NCI-H2107 treated with DMSO at 0.1 percent for 48 hours (cell line): ENCODE results near the gene CSF3.
A peak's percentile ranks its signal among the peaks of the same experiment; 100 is the strongest.
"Not testable (repeated sequence)": the region's sequence is repeated elsewhere in the genome, so short reads cannot be mapped to it uniquely, and the experiment has no call there.

Source experiments
- DNase-seq: peaks from one replicate; lab custom pipeline; 2025; ENCODE audit not compliant: unreplicated experiment; lab: John Stamatoyannopoulos, UW

The CSF3 gene

GRCh38 chr17:39996800-39997199 lies 18.4 kb upstream of the CSF3 start:
- DNase-seq = no peak

DNA sequence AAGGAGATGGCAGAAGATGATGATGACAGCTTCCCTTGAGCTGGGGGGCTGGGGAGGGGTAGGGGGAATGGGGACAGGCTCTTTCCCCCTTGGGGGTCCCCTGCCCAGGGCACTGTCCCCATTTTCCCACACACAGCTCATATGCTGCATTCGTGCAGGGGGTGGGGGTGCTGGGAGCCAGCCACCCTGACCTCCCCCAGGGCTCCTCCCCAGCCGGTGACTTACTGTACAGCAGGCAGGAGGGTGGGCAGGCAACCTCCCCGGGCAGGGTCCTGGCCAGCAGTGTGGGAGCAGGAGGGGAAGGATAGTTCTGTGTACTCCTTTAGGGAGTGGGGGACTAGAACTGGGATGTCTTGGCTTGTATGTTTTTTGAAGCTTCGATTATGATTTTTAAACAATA lies 17.7 kb upstream of the CSF3 start:
- no peak for DNase-seq

GRCh38 chr17:39999067-39999466 lies 16.2 kb upstream of the CSF3 start:
- DNase-seq = no peak

- DNase-seq = no peak
These were observed 15.1 kb upstream of the CSF3 start for GRCh38 chr17:40000161-40000560.

DNA sequence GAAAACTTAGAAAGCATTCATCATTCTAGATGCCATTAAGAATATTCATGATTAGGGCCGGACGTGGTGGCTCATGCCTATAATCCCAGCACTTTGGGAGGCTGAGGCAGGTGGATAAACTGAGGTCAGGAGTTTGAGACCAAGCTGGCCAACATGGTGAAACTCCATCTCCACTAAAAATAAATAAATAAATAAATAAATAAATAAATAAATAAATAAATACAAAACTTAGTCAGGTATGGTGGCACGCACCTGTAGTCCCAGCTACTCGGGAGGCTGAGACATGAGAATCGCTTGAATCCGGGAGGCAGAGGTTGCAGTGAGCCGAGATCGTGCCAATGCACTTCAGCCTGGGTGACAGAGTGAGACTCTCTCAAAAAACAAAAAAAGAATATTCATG lies 13.9 kb upstream of the CSF3 start:
- DNase-seq = not testable (repeated sequence)

DNA sequence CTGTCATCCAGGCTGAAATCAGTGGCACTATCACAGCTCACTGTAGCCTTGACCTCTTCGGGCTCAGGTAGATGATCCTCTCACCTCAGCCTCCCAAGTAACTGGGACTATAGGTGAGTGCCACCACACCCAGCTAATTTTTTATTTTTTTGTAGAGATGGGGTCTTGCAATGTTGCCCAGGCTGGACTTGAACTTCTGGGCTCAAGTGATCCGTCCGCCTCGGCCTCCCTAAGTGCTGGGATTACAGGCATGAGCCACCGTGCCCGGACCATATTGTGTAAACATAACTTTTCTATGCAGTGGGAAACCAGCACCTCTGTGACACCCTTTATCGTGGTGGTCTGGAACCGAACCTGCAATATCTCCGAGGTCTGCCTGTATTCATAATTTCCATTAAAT lies 11.2 kb upstream of the CSF3 start:
- DNase-seq = no peak

DNA sequence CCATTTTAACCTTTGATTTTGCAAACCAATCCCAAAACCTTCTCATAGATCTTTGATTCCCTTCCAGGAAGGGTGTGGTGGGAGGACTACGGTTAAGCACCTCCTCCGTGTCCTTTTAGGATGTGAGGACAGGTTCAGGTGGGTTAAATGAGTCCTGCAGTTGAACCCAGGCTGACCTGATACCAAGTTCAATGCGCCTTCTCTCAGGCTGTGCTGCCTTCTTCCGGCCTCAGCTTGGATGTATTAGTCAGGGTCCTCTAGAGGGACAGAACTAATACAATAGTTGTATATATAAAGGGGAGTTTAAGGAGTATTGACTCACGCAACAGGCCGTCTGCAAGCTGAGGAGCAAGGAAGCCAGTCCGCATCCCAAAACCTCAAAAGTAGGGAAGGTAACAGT lies 10.5 kb upstream of the CSF3 start:
- no peak for DNase-seq

DNA sequence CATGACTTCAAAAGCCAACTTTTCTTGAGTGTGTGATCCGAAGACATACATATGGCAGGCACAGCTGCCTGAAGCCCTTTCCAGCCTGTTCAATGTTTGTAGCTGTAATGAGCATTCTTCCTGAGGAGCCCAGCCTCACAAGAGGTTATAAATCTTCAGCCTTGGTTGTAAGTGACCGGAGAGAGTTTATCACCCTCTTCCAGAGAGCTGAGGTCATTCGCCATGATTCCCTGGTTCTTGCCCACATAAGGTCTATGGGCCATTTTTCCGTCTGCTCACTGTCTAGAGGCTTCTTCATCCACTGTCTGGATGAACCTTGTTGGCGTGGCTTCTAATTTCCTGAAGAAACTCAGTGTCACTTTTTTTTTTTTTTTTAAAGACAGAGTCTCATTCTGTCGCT lies 9.7 kb upstream of the CSF3 start:
- DNase-seq = no peak

DNA sequence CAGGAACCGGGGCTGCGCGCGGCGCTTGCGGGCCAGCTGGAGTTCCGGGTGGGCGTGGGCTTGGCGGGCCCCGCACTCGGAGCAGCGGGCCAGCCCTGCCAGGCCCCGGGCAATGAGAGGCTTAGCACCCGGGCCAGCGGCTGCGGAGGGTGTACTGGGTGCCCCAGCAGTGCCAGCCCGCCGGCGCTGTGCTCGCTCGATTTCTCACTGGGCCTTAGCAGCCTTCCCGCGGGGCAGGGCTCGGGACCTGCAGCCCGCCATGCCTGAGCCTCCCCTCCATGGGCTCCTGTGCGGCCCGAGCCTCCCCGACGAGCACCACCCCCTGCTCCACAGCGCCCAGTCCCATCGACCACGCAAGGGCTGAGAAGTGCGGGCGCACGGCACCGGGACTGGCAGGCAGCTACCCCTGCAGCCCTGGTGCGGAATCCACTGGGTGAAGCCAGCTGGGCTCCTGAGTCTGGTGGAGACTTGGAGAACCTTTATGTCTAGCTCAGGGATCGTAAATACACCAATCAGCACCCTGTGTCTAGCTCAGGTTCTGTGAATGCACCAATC lies 4.2 kb upstream of the CSF3 start:
- not testable (repeated sequence) for DNase-seq

GRCh38 chr17:40012017-40012647 lies 3.1 kb upstream of the CSF3 start:
- DNase-seq = not testable (repeated sequence)

- no peak for DNase-seq
These were observed 762 bp upstream of the CSF3 start for GRCh38 chr17:40014375-40014980.

DNA sequence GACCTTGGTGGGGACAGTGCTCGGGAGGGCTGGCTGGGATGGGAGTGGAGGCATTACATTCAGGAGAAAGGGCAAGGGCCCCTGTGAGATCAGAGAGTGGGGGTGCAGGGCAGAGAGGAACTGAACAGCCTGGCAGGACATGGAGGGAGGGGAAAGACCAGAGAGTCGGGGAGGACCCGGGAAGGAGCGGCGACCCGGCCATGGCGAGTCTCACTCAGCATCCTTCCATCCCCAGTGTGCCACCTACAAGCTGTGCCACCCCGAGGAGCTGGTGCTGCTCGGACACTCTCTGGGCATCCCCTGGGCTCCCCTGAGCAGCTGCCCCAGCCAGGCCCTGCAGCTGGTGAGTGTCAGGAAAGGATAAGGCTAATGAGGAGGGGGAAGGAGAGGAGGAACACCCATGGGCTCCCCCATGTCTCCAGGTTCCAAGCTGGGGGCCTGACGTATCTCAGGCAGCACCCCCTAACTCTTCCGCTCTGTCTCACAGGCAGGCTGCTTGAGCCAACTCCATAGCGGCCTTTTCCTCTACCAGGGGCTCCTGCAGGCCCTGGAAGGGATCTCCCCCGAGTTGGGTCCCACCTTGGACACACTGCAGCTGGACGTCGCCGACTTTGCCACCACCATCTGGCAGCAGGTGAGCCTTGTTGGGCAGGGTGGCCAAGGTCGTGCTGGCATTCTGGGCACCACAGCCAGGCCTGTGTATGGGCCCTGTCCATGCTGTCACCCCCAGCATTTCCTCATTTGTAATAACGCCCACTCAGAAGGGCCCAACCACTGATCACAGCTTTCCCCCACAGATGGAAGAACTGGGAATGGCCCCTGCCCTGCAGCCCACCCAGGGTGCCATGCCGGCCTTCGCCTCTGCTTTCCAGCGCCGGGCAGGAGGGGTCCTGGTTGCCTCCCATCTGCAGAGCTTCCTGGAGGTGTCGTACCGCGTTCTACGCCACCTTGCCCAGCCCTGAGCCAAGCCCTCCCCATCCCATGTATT lies 1.1 kb downstream of the CSF3 start:
- no peak for DNase-seq

- DNase-seq = no peak
These were observed 2.3 kb downstream of the CSF3 start for GRCh38 chr17:40017422-40018080.

DNA sequence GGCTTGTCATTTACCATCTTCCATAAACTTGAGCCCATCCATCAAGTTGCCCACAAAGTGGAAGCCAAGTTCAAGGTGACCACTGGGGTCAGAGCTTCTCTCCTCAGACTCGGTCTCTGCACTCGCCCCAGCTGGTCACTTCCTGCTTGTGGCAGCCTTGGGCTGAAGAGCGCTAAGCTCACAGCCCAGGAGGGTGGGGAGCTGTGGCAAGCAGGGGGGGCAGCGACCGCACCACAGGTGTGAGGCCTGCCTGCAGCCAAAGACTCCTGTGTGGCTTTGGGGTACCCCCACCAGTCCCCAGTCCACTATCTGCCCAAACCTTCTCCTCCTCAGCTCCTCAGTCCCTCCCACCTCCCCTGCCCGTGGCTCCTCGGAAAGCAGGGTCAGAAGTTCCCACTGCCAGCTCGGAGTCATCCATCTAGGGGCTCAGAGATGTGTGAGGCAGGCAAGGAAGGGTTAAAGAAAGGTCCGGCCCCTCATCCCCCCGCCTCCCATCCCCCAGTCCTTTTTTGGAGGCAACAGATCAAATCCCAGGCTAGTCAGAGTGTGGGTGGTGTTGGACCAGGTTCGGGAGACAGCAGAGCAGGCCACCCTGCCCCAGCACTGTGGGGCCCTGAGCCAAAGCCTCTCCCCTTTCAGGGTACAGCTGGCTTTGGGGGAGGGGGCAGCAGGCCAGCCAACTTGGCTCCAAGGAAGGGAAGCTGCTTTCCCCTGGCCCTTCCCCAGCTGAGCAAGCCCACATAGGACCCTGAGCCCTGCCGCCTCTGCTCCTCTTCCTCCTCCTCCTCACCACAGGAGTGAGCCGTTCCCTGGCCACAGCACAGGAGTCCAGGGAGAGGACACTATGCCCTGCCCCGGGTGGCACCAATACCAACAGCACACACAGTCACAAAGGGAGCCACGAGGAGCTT lies 3.2 kb downstream of the CSF3 start:
- no peak for DNase-seq

DNA sequence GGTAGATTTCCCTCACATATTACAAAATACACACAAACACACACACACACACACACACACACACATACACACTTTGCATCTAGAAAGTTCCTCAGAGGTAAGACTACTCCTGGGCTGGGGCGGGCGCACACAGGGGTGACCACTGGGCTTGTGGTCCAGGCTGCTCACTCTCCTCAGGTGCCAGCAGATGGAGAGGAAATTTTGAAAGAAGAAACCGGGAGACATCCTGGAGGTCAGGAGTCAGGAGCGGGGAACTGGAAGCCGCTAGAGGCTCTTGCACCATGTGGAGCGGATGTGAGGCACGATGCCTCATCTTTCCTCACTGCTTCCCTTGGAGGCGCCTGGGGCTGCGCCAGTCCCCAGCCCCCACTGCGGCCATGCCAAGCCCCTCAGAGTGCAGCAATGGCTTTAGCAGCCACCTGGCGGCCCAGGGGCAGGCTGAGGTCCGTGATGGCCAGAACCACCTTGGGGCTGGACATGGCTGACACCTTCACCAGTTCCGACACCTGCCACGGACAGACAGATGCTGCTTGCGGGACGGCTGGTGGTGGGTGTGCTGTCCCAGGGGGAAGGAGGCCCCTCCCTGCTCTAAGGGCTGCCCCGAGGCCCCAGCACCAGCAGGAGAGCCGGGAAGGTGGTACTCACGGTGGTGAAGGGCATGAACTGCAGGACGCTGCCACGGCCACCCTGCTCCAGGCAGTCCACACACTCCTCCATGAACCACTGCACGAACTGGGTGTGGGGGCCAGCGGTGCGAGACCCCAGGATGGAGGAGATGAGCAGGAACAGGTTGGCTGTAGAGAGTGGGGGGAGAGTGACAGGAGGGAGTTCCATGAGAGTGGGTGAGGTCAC lies 4.1 kb downstream of the CSF3 start:
- no peak for DNase-seq

DNA sequence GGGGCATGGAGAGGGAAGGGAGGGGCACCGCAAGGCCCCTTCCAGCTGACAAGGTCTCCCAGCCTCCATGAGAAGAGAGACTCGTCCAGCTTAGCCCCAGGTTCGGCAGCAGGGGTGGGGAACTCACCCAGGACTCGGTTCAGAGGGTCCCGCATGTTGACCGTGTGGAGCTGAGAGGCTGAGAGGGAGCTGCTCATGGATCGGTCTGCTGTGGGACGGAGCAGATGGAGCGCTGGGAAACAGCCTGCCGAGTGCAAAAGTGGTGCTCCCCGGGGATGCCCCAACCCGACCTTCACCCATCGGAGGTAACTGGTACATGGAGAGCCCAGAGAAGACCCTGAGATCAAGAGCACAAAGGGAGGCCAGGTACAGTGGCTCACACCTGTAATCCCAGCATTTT lies 4.9 kb downstream of the CSF3 start:
- no peak for DNase-seq

GRCh38 chr17:40021451-40021971 lies 6.3 kb downstream of the CSF3 start:
- DNase-seq = no peak

GRCh38 chr17:40022497-40022896 lies 7.3 kb downstream of the CSF3 start:
- DNase-seq = no peak

DNA sequence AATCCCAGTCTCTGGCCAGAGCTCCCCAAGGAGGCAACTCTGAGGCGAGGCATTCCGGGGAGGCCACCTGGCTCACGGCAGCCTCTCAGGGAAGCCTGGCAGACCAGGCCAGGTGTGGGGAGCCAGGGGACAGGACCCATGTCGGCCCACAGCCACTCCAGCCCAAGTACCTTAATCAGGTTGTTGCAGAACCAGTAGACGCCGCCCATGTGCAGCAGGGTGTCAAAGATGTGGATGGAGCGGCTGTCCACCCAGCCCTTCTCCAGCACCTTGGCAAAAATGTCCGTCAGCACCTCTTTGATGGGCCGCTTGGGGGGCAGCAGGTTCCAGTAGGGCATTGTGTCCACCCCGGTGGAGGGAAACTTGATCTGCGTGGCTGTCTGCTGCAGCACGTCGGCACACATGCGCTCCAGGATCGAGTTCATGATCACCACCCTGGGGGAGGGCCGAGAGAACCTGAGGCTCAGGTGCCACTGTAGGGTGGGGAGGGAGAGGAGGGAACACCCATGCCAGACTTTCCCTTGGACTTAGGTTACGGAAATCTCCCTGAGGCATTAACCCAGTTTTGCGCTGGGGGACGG lies 7.8 kb downstream of the CSF3 start:
- DNase-seq = peak; percentile 60
